AG04450 (cell line): ENCODE measurements around the gene OVOL2. TPM values are rescaled to one million over a fixed set of nuclear protein-coding genes. Genes with fewer than 3 reads are reported as not detected.

Source experiments
- CTCF ChIA-PET: fragments of 300-600, 350-600 bp; formaldehyde crosslinking; extraction: SDS; loops from one replicate; lab custom pipeline; 2022; ENCODE audit warnings: antibody characterized with exemption, inconsistent platforms; lab: Charles Lee
- POLR2A ChIA-PET: fragments of 350-600 bp; formaldehyde crosslinking; extraction: SDS; loops from one replicate; lab custom pipeline; 2021; ENCODE audit warnings: antibody characterized with exemption, inconsistent platforms; lab: Yijun Ruan, JAX
- DNase-seq: peaks from one replicate; pipeline ENCODE4 v3.0.0-alpha.2; 2011; ENCODE audit warnings: low read depth, low spot score
- H3K27ac ChIP-seq: one replicate; pipeline ENCODE4 v1.5.1; 2012; ENCODE audit warnings: low read depth, low read length, control low read depth
- H3K27me3 ChIP-seq: one replicate; pipeline ENCODE4 v1.6.0; 2012; ENCODE audit warnings: low read length; ENCODE audit not compliant: control insufficient read depth, insufficient read depth
- H3K4me3 ChIP-seq: 2 replicates; pipeline ENCODE4 v1.5.1; 2011; ENCODE audit warnings: mild to moderate bottlenecking, low read depth, low read length, control low read depth
- H3K9me3 ChIP-seq: 2 replicates; pipeline ENCODE4 v1.5.1; 2012; ENCODE audit warnings: low read length; ENCODE audit not compliant: control insufficient read depth, insufficient read depth
- CTCF ChIP-seq: IDR thresholded peaks from 2 replicates; pipeline ENCODE4 v1.5.1; 2011; ENCODE audit warnings: low read depth, low read length, control low read depth, inconsistent platforms
- polyA plus RNA-seq: library from polyadenylated mRNA; depleted of rRNA; stranded (reverse); fragments of >200 nt; gene quantifications from 2 replicates; pipeline ENCODE4 v1.2.3, GENCODE V29; 2011

The OVOL2 gene
- polyA plus RNA-seq, 1 experiment = not detected

GRCh38 chr20:18046535-18046934, 11.2 kb downstream of the OVOL2 start:
- peaks cover 14% of the 10 kb centered on the region for H3K27me3 ChIP-seq
- ChIA-PET CTCF (interaction anchor here (0.7 kb wide), 1 partner anchor 428 kb away, joined by 4 read pairs; no protein-coding TSS in a partner anchor), POLR2A (interaction anchor here (0.7 kb wide), 1 partner anchor 41 kb away, joined by 4 read pairs; no protein-coding TSS in a partner anchor)
- no peak for TF ChIP-seq CTCF
- no peak for DNase-seq
- no peaks in the 10 kb centered on the region for H3K9me3 ChIP-seq
- H3K4me3 ChIP-seq = no peak overlapping the region
- H3K27ac ChIP-seq = no peak overlapping the region

- Histone ChIP-seq H3K27ac (no peak overlapping the region), H3K27me3 (peaks cover 7% of the 10 kb centered on the region), H3K9me3 (no peaks in the 10 kb centered on the region), H3K4me3 (no peak overlapping the region)
- no peak for DNase-seq
- CTCF ChIA-PET = no interaction called here
- POLR2A ChIA-PET = no interaction called here
- TF ChIP-seq CTCF = no peak
Measured at GRCh38 chr20:18042229-18042628, 15.5 kb downstream of the OVOL2 start.

- POLR2A ChIA-PET = no interaction called here
- Histone ChIP-seq H3K9me3 (no peaks in the 10 kb centered on the region), H3K27ac (no peak overlapping the region), H3K4me3 (no peak overlapping the region), H3K27me3 (peaks cover 7% of the 10 kb centered on the region)
- no peak for DNase-seq
- CTCF ChIA-PET = no interaction called here
- no peak for TF ChIP-seq CTCF
Measured at GRCh38 chr20:18041462-18041861, 16.3 kb downstream of the OVOL2 start.

GRCh38 chr20:18039063-18039462, 18.7 kb downstream of the OVOL2 start:
- Histone ChIP-seq H3K27me3 (peaks cover under 1% of the 10 kb centered on the region), H3K27ac (no peak overlapping the region), H3K9me3 (no peaks in the 10 kb centered on the region), H3K4me3 (no peak overlapping the region)
- POLR2A ChIA-PET = no interaction called here
- CTCF ChIA-PET = no interaction called here
- DNase-seq = no peak
- TF ChIP-seq CTCF = no peak

GRCh38 chr20:18034039-18034438, 23.7 kb downstream of the OVOL2 start:
- no peak overlapping the region for H3K4me3 ChIP-seq
- H3K27me3 ChIP-seq = peaks cover 6% of the 10 kb centered on the region
- DNase-seq = no peak
- ChIA-PET CTCF (interaction anchor here (0.8 kb wide), 1 partner anchor 601 kb away, joined by 3 read pairs; no protein-coding TSS in a partner anchor), POLR2A (no interaction called here)
- no peak for TF ChIP-seq CTCF
- no peaks in the 10 kb centered on the region for H3K9me3 ChIP-seq
- H3K27ac ChIP-seq = no peak overlapping the region
